B cell (primary cell): ENCODE data around the gene ACAP1.
"Not testable (repeated sequence)": the region's sequence is repeated elsewhere in the genome, so short reads cannot be mapped to it uniquely, and the experiment has no call there.

Source experiments
- CTCF ChIP-seq: fragments of 200-600 bp; IDR thresholded peaks from one replicate; pipeline ENCODE4 v1.8.0; 2022; ENCODE audit warnings: antibody characterized with exemption, mild to moderate bottlenecking
- EZH2 ChIP-seq: IDR thresholded peaks from 2 replicates; pipeline ENCODE4 v1.6.1; 2012; ENCODE audit warnings: borderline replicate concordance, low read depth, mild to moderate bottlenecking, moderate library complexity, low read length; ENCODE audit not compliant: insufficient read depth, poor library complexity, severe bottlenecking

GRCh38 chr17:7368599-7368994 is 32.3 kb downstream of the ACAP1 start:
- TF ChIP-seq CTCF, EZH2: not testable (repeated sequence)
